ENCODE results near the gene AARSD1.

AARSD1 gene, protein sequence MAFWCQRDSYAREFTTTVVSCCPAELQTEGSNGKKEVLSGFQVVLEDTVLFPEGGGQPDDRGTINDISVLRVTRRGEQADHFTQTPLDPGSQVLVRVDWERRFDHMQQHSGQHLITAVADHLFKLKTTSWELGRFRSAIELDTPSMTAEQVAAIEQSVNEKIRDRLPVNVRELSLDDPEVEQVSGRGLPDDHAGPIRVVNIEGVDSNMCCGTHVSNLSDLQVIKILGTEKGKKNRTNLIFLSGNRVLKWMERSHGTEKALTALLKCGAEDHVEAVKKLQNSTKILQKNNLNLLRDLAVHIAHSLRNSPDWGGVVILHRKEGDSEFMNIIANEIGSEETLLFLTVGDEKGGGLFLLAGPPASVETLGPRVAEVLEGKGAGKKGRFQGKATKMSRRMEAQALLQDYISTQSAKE

DNA sequence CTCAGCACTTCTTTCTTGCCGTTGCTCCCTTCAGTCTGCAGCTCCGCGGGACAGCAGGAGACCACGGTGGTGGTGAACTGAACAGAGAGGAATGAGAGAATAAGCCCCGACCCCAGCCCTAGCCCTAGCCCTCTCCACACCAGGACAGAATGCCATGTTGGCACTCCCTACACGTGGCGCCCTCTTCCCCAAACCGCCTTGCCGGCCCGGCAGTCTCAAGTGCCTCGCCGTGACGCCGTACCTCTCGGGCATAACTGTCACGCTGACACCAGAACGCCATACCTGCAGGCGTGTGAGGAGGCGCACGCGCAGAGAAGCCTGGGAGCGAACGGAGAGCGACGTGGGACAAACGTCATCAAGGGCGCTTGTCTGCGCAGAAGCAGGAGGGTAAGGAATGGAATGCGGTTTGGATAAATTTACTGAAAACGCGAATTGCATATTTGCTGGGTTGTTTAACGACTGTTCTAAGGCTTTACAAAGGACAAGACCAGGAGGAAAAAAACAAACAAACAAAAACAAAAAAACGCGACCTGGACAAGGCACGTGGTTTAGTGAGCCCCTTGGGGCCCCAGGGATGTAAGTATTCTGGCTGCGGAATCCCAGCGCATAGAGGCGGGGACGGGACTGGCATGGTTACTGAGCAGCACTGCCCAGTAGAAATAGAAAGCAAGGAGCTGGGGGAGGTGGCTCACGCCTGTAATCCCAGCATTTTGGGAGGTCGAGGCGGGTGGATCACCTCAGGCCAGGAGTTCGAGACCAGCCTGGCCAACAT lies at the start of gene AARSD1:
AARSD1 (minus strand) TSS at position 294 of the 772 bp plus-strand sequence; CDS start at position 280, 14 bp downstream.
- DNase-seq (ENCODE audit: low spot score), result peak; percentile 93
- TF ChIP-seq, protein P1, sequence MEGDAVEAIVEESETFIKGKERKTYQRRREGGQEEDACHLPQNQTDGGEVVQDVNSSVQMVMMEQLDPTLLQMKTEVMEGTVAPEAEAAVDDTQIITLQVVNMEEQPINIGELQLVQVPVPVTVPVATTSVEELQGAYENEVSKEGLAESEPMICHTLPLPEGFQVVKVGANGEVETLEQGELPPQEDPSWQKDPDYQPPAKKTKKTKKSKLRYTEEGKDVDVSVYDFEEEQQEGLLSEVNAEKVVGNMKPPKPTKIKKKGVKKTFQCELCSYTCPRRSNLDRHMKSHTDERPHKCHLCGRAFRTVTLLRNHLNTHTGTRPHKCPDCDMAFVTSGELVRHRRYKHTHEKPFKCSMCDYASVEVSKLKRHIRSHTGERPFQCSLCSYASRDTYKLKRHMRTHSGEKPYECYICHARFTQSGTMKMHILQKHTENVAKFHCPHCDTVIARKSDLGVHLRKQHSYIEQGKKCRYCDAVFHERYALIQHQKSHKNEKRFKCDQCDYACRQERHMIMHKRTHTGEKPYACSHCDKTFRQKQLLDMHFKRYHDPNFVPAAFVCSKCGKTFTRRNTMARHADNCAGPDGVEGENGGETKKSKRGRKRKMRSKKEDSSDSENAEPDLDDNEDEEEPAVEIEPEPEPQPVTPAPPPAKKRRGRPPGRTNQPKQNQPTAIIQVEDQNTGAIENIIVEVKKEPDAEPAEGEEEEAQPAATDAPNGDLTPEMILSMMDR (IDR thresholded peaks at IDR 0.05; ENCODE audit: borderline replicate concordance, control extremely low read depth, extremely low read depth, insufficient read depth, missing control alignments), result no peak
- in situ Hi-C loops (cut with MboI; ENCODE audit: low sequenced_read_pairs, unreplicated experiment), result no loop called here

DNA sequence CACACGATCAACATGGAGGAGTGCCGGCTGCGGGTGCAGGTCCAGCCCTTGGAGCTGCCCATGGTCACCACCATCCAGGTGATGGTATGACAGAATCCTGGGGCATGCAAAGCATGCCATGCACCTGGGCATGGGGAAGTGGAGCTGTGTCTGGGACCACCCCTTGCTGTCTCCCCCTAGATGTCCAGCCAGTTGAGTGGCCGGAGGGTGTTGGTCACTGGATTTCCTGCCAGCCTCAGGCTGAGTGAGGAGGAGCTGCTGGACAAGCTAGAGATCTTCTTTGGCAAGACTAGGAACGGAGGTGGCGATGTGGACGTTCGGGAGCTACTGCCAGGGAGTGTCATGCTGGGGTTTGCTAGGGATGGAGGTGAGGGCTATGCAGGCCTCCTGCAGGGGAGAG lies 49.0 kb upstream of the AARSD1 start:
- TF ChIP-seq, protein P1 (IDR thresholded peaks at IDR 0.05; ENCODE audit: borderline replicate concordance, control extremely low read depth, extremely low read depth, insufficient read depth, missing control alignments), result no peak
- in situ Hi-C loops (cut with MboI; ENCODE audit: low sequenced_read_pairs, unreplicated experiment), result no loop called here

DNA sequence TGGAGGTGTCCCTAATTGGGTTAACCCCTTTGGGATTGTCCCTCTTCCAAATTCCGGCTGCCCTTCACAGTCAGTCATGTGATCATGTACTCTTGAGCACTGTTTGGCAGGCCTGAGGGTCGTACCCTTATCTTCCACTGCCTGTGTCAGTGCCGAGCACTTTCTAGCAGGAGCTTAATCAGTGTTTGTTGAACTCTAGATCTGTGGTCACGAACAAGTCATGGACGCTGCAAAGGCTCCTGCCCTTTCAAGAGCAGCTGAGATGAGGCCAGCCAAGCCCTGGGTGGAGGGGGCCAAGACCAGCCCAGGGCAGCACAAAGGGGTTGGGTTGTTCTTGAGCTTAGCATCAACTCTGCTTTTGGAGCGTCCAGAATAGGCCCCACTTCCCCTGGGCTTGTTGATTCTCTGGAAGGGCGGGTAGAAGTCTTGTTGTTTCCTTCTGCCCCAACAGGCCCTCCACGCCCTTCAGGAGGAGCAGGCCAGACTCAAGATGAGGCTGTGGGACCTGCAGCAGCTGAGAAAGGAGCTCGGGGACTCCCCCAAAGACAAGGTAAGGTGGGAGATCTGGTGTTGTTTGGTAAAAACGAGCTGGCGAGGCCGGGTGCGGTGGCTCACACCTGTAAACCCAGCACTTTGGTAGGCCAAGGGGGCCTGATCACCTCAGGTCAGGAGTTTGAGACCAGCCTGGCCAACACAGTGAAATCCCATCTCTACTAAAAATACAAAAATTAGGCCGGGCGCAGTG lies 47.6 kb upstream of the AARSD1 start:
- in situ Hi-C loops (cut with MboI; ENCODE audit: low sequenced_read_pairs, unreplicated experiment), result no loop called here
- TF ChIP-seq, protein P1 (IDR thresholded peaks at IDR 0.05; ENCODE audit: borderline replicate concordance, control extremely low read depth, extremely low read depth, insufficient read depth, missing control alignments), result no peak
- no peak for DNase-seq (ENCODE audit: low spot score)

More for the DNA sequence above, 49.0 kb upstream of the AARSD1 start:
- no peak for DNase-seq (ENCODE audit: low spot score)

DNA sequence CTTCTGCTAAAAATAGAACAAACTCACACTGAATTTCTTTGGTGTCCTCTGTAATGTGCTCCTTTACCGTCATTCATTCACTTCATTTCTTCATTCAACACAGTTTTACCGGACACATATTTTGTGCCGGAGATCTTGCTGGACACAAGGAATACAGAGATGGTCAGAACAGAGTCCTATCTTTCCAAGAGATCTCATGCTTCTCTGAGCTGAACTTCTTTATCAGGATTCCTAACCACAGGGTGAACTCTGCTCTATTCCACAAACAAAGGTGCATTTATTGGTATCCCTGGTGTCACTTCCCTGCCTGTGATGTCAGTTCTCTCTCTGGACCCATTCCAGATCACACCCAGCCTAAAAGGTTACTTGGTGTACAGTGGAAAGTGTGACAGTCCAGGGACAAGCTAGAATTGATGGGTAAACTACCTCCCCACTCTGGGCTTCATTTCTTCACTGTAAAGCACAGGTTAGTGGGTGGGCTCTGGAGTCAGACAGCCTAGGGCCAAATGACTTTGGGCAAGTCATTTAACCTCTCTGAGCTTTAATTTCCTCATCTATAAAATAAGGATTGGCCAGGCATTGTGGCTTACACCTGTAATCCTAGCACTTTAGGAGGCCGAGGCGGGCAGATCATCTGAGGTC lies 46.5 kb upstream of the AARSD1 start:
- TF ChIP-seq, protein P1 (IDR thresholded peaks at IDR 0.05; ENCODE audit: borderline replicate concordance, control extremely low read depth, extremely low read depth, insufficient read depth, missing control alignments), result no peak
- DNase-seq (ENCODE audit: low spot score), result no peak
- in situ Hi-C loops (cut with MboI; ENCODE audit: low sequenced_read_pairs, unreplicated experiment), result no loop called here

DNA sequence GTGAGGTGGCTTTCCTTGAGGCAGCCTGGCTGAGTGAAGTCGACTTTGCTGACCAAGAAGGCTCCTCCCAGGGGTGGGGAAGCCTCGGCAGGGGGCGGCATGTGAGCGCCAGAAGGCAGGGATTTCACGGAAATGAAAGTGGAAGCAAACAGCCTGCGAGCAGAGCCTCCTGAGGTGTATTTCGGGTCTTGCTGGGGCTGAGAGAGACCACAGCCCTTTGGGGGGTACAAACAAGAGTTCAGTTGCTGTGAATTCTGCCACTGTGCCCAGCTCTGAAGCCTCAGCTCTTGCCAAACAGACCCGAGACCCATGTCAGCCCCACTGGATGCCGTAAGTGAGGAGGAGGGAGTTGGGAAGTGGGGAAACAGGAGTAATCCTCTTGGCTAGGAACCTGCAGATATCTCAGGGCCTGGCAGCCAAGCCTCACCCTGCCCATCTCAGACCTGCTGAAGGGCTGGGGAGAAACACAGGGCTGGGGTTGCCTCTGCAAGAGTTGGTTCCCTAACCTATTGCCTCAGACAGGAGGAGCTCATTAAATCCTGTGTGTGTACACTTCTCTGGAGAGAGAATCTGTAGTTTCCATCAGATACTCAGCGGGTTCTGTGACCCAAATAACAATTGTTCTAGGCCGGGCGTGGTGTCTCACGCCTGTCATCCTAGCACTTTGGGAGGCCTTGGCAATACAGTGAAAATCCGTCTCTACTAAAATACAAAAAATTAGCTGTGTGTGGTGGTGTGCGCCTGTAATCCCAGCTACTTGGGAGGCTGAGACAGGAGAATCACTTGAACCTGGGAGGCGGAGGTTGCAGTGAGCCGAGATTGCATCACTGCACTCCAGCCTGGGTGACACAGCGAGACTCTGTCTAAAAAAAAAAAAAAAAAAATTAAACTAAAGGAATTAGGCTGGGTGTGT lies 42.6 kb upstream of the AARSD1 start, which contains the start of gene IFI35:
IFI35 (plus strand) TSS at position 146 of the 913 bp plus-strand sequence; CDS start at position 310, 164 bp downstream.
- DNase-seq (ENCODE audit: low spot score), result peak; percentile 89
- in situ Hi-C loops (cut with MboI; ENCODE audit: low sequenced_read_pairs, unreplicated experiment), result no loop called here
- TF ChIP-seq, protein P1 (IDR thresholded peaks at IDR 0.05; ENCODE audit: borderline replicate concordance, control extremely low read depth, extremely low read depth, insufficient read depth, missing control alignments), result peak; percentile 55
